HepG2 (cell line): ENCODE measurements around the gene ADAMTS15. TPM values are rescaled to one million over a fixed set of nuclear protein-coding genes. Genes with fewer than 3 reads are reported as not detected.

ENCODE experiments used
- ATAC-seq: fragments of 200-7000 bp; cut with Tn5 transposase; 3 replicates; pipeline ENCODE4 v1.9.1; 2020; ENCODE audit warnings: mild to moderate bottlenecking, moderate library complexity
- BruUV-seq: library from RNA; stranded (reverse); fragments of 400-500 nt; replicated peaks from 2 replicates; lab custom pipeline; 2021; lab: Mats Ljungman, UMichigan
- CTCF ChIA-PET: fragments of 300-600 bp; formaldehyde crosslinking; extraction: SDS; loops from one replicate; lab custom pipeline; 2021; ENCODE audit warnings: low total read pairs, inconsistent platforms, low intra/inter-chr PET ratio; lab: Yijun Ruan, JAX
- POLR2A ChIA-PET: fragments of 350-600 bp; sonication (Branson Sonifier 250); formaldehyde crosslinking; loops from one replicate; lab custom pipeline; 2020; ENCODE audit warnings: antibody characterized with exemption, inconsistent platforms; lab: Yijun Ruan, JAX
- DNase-seq: peaks from one replicate; pipeline ENCODE4 v3.0.0-alpha.2; 2015; ENCODE audit warnings: low spot score
- FAIRE-seq: peaks from 3 replicates; lab custom pipeline; 2011; peaks lifted over from hg19 to GRCh38; lab: Jason Lieb, UNC
- H2AFZ ChIP-seq: one replicate; pipeline ENCODE4 v1.6.1; 2011; ENCODE audit warnings: low read length, inconsistent platforms
- H3K27ac ChIP-seq: fragments of 300-600 bp; 3 replicates; pipeline ENCODE4 v1.8.0; 2011; ENCODE audit warnings: mixed run types, mild to moderate bottlenecking, mixed read lengths, low read length, inconsistent platforms; ENCODE audit not compliant: insufficient read depth; ENCODE audit errors: extremely low read length
- H3K27me3 ChIP-seq, 2 experiments: fragments of 200-600 bp in 1 of 2; 2 replicates in 1 of 2; 3 replicates in 1 of 2; pipeline versions ENCODE4 v1.6.0 to v1.8.0; 2011; ENCODE audit warnings: low read length in 2 of 2, mild to moderate bottlenecking in 2 of 2, moderate library complexity in 2 of 2, inconsistent platforms in 1 of 2; ENCODE audit not compliant: insufficient read depth in 2 of 2, control insufficient read depth in 1 of 2
- H3K36me3 ChIP-seq, 2 experiments: fragments of 200-600 bp in 1 of 2; replicated peaks in 1 of 2; 2 replicates in 1 of 2; 3 replicates in 1 of 2; pipeline versions ENCODE4 v1.5.1 to v1.8.0; 2011; ENCODE audit warnings: low read length in 2 of 2, inconsistent platforms in 1 of 2; ENCODE audit not compliant: insufficient read depth in 2 of 2, control insufficient read depth in 1 of 2
- H3K4me1 ChIP-seq: 2 replicates; pipeline ENCODE4 v1.5.1; 2012; ENCODE audit warnings: low read length, inconsistent platforms; ENCODE audit not compliant: insufficient read depth
- H3K4me2 ChIP-seq: 2 replicates; pipeline ENCODE4 v1.6.0; 2011; ENCODE audit warnings: low read depth, low read length, inconsistent platforms
- H3K4me3 ChIP-seq, 3 experiments: fragments of 200-600 bp in 1 of 3; sonication (generic), shearing (Covaris generic) in 1 of 3; replicated peaks in 1 of 3; 2 replicates each; pipeline ENCODE4 v1.5.1; 2011 to 2016; ENCODE audit warnings: low read length in 3 of 3, inconsistent platforms in 2 of 3, low read depth in 2 of 3, mild to moderate bottlenecking in 2 of 3, control low read depth in 1 of 3, mixed read lengths in 1 of 3; ENCODE audit not compliant: insufficient read depth in 1 of 3
- H3K79me2 ChIP-seq: one replicate; pipeline ENCODE4 v1.6.1; 2011; ENCODE audit warnings: low read length, inconsistent platforms; ENCODE audit not compliant: insufficient read depth
- H3K9ac ChIP-seq: 2 replicates; pipeline ENCODE4 v1.6.0; 2011; ENCODE audit warnings: mild to moderate bottlenecking, low read depth, low read length, inconsistent platforms; ENCODE audit not compliant: insufficient read depth
- H3K9me3 ChIP-seq: 2 replicates; pipeline ENCODE4 v1.5.1; 2012; ENCODE audit warnings: mild to moderate bottlenecking, low read length
- H4K20me1 ChIP-seq: 2 replicates; pipeline ENCODE4 v1.6.0; 2011; ENCODE audit warnings: inconsistent platforms, mild to moderate bottlenecking, low read length, moderate library complexity; ENCODE audit not compliant: insufficient read depth
- AGO2 ChIP-seq: fragments of 200-400 bp; formaldehyde crosslinking; optimal IDR thresholded peaks from 2 replicates; pipeline ENCODE3; 2017; ENCODE audit warnings: mild to moderate bottlenecking, low read depth, low read length, moderate library complexity
- ATM ChIP-seq: fragments of 450-650 bp; IDR thresholded peaks from 2 replicates; pipeline ENCODE4 v1.7.1; 2017; ENCODE audit warnings: mild to moderate bottlenecking, borderline replicate concordance
- DNMT3B ChIP-seq: conservative IDR thresholded peaks from 2 replicates; pipeline ENCODE4 v1.6.1; 2016; ENCODE audit warnings: missing biosample characterization, control low read depth
- GLMP ChIP-seq: sonication (generic); formaldehyde crosslinking; IDR thresholded peaks from 2 replicates; pipeline ENCODE4 v1.9.0; 2021; ENCODE audit warnings: missing genetic modification reagents, mild to moderate bottlenecking, borderline replicate concordance
- HNF4A ChIP-seq: sonication (generic); formaldehyde crosslinking; IDR thresholded peaks from 2 replicates; pipeline ENCODE4 v1.4.0; 2020; ENCODE audit warnings: missing genetic modification reagents
- POLR2AphosphoS5 ChIP-seq: IDR thresholded peaks from 2 replicates; pipeline ENCODE4 v1.6.1; 2012; ENCODE audit warnings: low read depth, low read length
- PTBP1 ChIP-seq: fragments of 200-400 bp; formaldehyde crosslinking; IDR thresholded peaks from 2 replicates; pipeline ENCODE4 v1.6.1; 2018; ENCODE audit warnings: low read length, low read depth; ENCODE audit not compliant: poor library complexity, severe bottlenecking
- RBM39 ChIP-seq: fragments of 200-400 bp; formaldehyde crosslinking; IDR thresholded peaks from one replicate; pipeline ENCODE4 v1.6.1; 2018; ENCODE audit warnings: antibody characterized with exemption, mild to moderate bottlenecking, low read depth, low read length; ENCODE audit not compliant: poor library complexity, severe bottlenecking
- SKI ChIP-seq: fragments of 450-650 bp; IDR thresholded peaks from one replicate; pipeline ENCODE4 v1.6.1; 2018; ENCODE audit warnings: mild to moderate bottlenecking; ENCODE audit not compliant: partially characterized antibody
- ZNF180 ChIP-seq: sonication (generic); formaldehyde crosslinking; IDR thresholded peaks from 2 replicates; pipeline ENCODE4 v1.4.0; 2020; ENCODE audit warnings: low read depth, missing genetic modification reagents, borderline replicate concordance
- ZNF335 ChIP-seq: sonication (generic); formaldehyde crosslinking; IDR thresholded peaks from 2 replicates; pipeline ENCODE4 v1.4.0; 2020; ENCODE audit warnings: missing genetic modification reagents
- ZNF354B ChIP-seq: sonication (generic); formaldehyde crosslinking; IDR thresholded peaks from 2 replicates; pipeline ENCODE4 v1.8.0; 2022; ENCODE audit warnings: mild to moderate bottlenecking, missing genetic modification reagents
- ZNF552 ChIP-seq: sonication (generic); formaldehyde crosslinking; IDR thresholded peaks from 2 replicates; pipeline ENCODE4 v1.9.0; 2022; ENCODE audit warnings: missing genetic modification reagents, mild to moderate bottlenecking, borderline replicate concordance
- WGBS: methylation state at CpG from one replicate; pipeline ENCODE4 v1.1.6; 2017; ENCODE audit warnings: low lambda C conversion rate; 5-methylcytosine and 5-hydroxymethylcytosine counted together
- in situ Hi-C: cut with HindIII; loops from 2 replicates; pipeline ENCODE4 v1.10.0; 2017; ENCODE audit warnings: low pct_unique_long_range_greater_than_20kb; ENCODE audit not compliant: extremely low pct_ligation_motif_present
- intact Hi-C: fragments of 100-400 bp; cut with micrococcal nuclease; formaldehyde crosslinking; loops from one replicate; pipeline ENCODE4 v1.10.0; 2022; ENCODE audit not compliant: unreplicated experiment
- polyA plus RNA-seq, 8 experiments: library from polyadenylated mRNA; depleted of rRNA in 3 of 8; stranded (reverse) in 7 of 8; unstranded in 1 of 8; fragments of >200 nt; fragmentation: Illumina TruSeq in 4 of 8; extraction: Trizol in 4 of 8; gene quantifications; 2 replicates each; pipeline versions ENCODE4 v1.2.1 to v1.2.3, GENCODE V29; 2011 to 2016; ENCODE audit warnings: low read depth in 4 of 8, missing spikeins in 1 of 8, mixed read lengths in 1 of 8; ENCODE audit not compliant: insufficient read depth in 1 of 8
- total RNA-seq, 5 experiments: library from RNA; depleted of rRNA; stranded (reverse); fragments of >200 nt; fragmentation: Illumina TruSeq; extraction: Trizol; gene quantifications; 2 replicates each; pipeline ENCODE4 v1.2.3, GENCODE V29; 2016; ENCODE audit warnings: low read depth in 1 of 5
- TF ChIP-seq, protein P1 (sequence below): sonication (generic); formaldehyde crosslinking; IDR thresholded peaks from 2 replicates; pipeline ENCODE4 v1.4.0; 2020; ENCODE audit warnings: mild to moderate bottlenecking, missing genetic modification reagents
- TF ChIP-seq, protein P2 (sequence below): sonication (generic); formaldehyde crosslinking; IDR thresholded peaks from 2 replicates; pipeline ENCODE4 v1.5.1; 2020; ENCODE audit warnings: missing genetic modification reagents, mild to moderate bottlenecking, borderline replicate concordance
- TF ChIP-seq, protein P3 (sequence below): sonication (generic); formaldehyde crosslinking; IDR thresholded peaks from 2 replicates; pipeline ENCODE4 v1.9.0; 2021; ENCODE audit warnings: missing genetic modification reagents, borderline replicate concordance

Gene ADAMTS15
- total and polyA plus RNA-seq, 2 of the 13 experiments (the other 11 are each of a cell fraction or from before 2014, with no cell fraction given): 0.01 to 0.02 TPM

- TF ChIP-seq, protein P1, sequence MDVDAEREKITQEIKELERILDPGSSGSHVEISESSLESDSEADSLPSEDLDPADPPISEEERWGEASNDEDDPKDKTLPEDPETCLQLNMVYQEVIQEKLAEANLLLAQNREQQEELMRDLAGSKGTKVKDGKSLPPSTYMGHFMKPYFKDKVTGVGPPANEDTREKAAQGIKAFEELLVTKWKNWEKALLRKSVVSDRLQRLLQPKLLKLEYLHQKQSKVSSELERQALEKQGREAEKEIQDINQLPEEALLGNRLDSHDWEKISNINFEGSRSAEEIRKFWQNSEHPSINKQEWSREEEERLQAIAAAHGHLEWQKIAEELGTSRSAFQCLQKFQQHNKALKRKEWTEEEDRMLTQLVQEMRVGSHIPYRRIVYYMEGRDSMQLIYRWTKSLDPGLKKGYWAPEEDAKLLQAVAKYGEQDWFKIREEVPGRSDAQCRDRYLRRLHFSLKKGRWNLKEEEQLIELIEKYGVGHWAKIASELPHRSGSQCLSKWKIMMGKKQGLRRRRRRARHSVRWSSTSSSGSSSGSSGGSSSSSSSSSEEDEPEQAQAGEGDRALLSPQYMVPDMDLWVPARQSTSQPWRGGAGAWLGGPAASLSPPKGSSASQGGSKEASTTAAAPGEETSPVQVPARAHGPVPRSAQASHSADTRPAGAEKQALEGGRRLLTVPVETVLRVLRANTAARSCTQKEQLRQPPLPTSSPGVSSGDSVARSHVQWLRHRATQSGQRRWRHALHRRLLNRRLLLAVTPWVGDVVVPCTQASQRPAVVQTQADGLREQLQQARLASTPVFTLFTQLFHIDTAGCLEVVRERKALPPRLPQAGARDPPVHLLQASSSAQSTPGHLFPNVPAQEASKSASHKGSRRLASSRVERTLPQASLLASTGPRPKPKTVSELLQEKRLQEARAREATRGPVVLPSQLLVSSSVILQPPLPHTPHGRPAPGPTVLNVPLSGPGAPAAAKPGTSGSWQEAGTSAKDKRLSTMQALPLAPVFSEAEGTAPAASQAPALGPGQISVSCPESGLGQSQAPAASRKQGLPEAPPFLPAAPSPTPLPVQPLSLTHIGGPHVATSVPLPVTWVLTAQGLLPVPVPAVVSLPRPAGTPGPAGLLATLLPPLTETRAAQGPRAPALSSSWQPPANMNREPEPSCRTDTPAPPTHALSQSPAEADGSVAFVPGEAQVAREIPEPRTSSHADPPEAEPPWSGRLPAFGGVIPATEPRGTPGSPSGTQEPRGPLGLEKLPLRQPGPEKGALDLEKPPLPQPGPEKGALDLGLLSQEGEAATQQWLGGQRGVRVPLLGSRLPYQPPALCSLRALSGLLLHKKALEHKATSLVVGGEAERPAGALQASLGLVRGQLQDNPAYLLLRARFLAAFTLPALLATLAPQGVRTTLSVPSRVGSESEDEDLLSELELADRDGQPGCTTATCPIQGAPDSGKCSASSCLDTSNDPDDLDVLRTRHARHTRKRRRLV: no peak
- TF ChIP-seq GLMP (CRISPR knock-in tag) (no peak), ATM (no peak), ZNF335 (no peak), RBM39 (no peak)
- TF ChIP-seq, all 625 proteins: peak for 0
Observed at GRCh38 chr11:130464291-130464812, 15.9 kb downstream of the ADAMTS15 start (continued).

GRCh38 chr11:130465263-130465662 lies 16.8 kb downstream of the ADAMTS15 start:
- Histone ChIP-seq H3K27me3 (peaks cover 3 to 55% of the 10 kb centered on the region in 2 experiments; a peak in 4 of 5 replicates), H3K27ac (no peak overlapping the region), H2AFZ (no peak overlapping the region), H3K4me2 (no peak overlapping the region), H3K36me3 (no peaks in the 10 kb centered on the region), H3K9ac (no peak overlapping the region), H4K20me1 (no peaks in the 10 kb centered on the region), H3K4me1 (no peaks in the 10 kb centered on the region), H3K9me3 (no peaks in the 10 kb centered on the region), H3K79me2 (no peaks in the 10 kb centered on the region), H3K4me3 (no peak overlapping the region)
- 49% methylated on average over 5 of the region's 5 CpGs for WGBS
- ATAC-seq: no peak
- FAIRE-seq: no peak
- ChIA-PET POLR2A (no interaction called here), CTCF (no interaction called here)
- no peak for DNase-seq
- in situ Hi-C loops (no loop called here), intact Hi-C loops (no loop called here)
- BruUV-seq: no TSS peak
- TF ChIP-seq AGO2: no peak
- no peak for TF ChIP-seq DNMT3B
- TF ChIP-seq, protein P2, sequence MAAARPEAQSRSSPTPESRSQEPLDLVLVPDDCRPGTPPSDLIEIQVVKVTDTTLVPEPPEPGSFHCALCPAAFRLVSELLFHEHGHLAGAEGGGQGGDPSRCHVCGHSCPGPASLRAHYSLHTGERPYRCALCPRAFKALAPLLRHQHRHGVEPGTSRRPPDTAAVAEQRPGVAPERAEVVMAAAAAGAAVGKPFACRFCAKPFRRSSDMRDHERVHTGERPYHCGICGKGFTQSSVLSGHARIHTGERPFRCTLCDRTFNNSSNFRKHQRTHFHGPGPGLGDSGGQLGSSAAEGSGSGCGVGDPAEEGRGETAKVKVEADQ (CRISPR knock-in tag): no peak
- TF ChIP-seq SKI: no peak
- TF ChIP-seq, protein P3, sequence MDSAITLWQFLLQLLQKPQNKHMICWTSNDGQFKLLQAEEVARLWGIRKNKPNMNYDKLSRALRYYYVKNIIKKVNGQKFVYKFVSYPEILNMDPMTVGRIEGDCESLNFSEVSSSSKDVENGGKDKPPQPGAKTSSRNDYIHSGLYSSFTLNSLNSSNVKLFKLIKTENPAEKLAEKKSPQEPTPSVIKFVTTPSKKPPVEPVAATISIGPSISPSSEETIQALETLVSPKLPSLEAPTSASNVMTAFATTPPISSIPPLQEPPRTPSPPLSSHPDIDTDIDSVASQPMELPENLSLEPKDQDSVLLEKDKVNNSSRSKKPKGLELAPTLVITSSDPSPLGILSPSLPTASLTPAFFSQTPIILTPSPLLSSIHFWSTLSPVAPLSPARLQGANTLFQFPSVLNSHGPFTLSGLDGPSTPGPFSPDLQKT (CRISPR knock-in tag): no peak
- TF ChIP-seq ZNF552 (CRISPR knock-in tag): no peak
- TF ChIP-seq PTBP1: no peak
- no peak for TF ChIP-seq POLR2AphosphoS5
- TF ChIP-seq ZNF180 (CRISPR knock-in tag): no peak
- no peak for TF ChIP-seq ZNF354B (CRISPR knock-in tag)
- no peak for TF ChIP-seq HNF4A
